GM20000 (cell line): ENCODE measurements around the gene TMEM63C.
"Not testable (repeated sequence)": the region's sequence is repeated elsewhere in the genome, so short reads cannot be mapped to it uniquely, and the experiment has no call there.

Experiments
- DNase-seq: peaks from one replicate; pipeline ENCODE4 v3.0.0; 2012; ENCODE audit warnings: low spot score
- TF ChIP-seq, protein P1 (sequence below): IDR thresholded peaks from 2 replicates; pipeline ENCODE4 v1.5.1; 2012; ENCODE audit warnings: mild to moderate bottlenecking, control low read depth; ENCODE audit errors: extremely low read depth, missing control alignments

The TMEM63C gene

DNA sequence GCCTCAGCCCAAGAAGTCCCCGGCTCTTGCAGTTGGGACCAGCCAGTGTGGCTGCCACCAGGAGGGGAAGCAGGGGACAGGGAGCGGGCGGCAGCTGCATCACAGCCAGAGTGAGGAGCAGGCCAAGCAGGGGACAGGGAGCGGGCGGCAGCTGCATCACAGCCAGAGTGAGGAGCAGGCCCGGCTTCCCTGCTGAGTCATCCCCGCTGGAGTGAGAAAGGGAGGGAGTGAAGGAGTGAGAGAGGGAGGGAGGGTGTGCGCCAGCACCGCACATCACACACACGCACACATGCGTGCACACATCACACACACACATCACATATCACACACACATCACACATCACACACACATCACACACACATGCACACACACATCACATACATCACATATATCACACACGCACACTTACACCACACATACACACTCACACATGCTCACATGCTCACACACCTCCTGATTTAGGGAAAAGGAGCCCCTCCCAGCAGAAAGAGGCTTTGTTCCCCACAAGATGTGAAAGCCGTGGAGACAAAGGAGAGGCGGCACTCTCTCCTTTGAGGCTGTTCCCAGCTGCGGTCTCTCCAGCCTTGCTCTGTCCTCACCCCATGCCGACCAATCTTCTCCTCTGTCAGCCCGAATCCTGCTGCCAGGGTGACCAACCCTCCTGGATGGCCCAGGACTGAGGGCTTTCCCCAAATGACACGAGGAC lies 23.3 kb upstream of the TMEM63C start:
- no peak for DNase-seq
- TF ChIP-seq, protein P1, sequence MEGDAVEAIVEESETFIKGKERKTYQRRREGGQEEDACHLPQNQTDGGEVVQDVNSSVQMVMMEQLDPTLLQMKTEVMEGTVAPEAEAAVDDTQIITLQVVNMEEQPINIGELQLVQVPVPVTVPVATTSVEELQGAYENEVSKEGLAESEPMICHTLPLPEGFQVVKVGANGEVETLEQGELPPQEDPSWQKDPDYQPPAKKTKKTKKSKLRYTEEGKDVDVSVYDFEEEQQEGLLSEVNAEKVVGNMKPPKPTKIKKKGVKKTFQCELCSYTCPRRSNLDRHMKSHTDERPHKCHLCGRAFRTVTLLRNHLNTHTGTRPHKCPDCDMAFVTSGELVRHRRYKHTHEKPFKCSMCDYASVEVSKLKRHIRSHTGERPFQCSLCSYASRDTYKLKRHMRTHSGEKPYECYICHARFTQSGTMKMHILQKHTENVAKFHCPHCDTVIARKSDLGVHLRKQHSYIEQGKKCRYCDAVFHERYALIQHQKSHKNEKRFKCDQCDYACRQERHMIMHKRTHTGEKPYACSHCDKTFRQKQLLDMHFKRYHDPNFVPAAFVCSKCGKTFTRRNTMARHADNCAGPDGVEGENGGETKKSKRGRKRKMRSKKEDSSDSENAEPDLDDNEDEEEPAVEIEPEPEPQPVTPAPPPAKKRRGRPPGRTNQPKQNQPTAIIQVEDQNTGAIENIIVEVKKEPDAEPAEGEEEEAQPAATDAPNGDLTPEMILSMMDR = no peak

DNA sequence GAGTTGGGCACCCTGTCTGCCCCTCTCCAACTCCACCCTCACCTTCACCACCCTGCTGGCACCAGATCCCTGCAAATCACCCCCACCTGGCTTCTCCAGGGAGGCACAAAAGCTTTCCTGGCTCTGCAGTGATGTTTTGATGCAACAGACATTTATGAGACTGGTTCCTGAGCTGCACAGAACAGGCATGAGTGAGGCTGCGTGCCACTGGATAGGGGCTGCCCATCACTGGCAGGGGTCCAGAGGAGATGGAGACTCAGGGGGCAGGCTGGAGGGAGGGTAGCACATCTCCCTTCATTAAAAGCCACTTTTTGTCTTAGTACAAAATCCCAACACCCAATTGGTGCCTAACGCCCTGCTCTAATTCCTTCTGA lies 22.7 kb upstream of the TMEM63C start:
- TF ChIP-seq, protein P1 = no peak
- DNase-seq = no peak

DNA sequence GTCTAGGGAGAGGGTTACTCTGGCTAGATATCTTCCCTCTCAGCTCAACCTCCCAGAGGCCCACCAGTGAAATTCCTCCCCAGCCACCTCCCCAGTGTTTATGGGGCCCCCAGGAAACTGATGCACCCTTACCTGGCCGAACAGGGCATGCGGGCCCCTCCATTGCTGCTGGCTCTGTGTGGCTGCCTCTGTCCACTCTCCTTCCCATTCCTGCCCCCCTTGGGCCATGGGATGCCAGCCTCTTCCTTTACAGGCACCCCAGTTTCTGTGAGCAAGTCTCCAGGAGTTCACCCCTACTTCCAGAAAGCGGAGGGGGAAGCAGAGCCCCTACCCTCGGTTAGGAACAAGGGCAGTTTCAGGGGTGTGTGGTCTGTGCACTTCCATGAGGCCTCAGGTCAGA lies 20.6 kb upstream of the TMEM63C start:
- TF ChIP-seq, protein P1 = no peak
- DNase-seq = no peak

DNA sequence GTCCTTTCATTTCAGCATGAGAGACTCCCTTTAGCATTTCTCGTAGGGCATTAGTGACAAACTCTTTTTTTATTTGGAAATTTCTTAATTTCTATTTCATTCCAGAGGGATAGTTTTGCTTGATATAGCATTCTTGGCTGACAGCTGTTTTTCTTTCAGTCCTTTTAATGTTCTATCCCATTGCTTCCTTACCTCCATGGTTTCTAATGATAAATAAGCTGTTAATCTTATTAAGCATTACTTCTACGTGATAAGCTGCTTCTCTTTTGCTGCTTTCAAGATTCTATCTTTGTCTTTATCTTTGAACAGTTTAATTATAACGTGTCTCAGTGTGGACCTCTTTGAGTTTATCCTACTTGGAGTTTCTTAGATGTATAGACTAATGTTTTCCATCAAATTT lies 11.6 kb upstream of the TMEM63C start:
- no peak for DNase-seq
- TF ChIP-seq, protein P1 = no peak

DNA sequence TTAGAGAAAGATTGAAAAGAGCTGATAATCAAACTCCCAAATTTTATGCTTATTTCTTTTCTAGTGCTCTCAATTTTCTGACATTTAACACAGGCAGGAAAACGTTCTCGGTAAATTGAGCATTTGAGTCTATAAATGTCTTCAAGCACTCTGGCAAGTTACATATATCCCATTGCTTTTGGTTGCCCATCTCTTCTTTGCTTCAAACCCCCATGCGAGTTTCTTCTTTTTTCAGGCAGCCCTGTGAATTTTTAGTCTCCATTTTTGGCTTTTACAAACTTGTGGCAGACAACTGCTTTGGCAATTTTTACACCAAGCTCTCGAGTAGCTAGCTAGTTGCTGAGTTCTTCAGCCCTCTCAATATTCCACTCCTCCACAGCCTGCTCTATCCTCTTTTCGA lies 8.7 kb upstream of the TMEM63C start:
- no peak for DNase-seq
- TF ChIP-seq, protein P1 = no peak

DNA sequence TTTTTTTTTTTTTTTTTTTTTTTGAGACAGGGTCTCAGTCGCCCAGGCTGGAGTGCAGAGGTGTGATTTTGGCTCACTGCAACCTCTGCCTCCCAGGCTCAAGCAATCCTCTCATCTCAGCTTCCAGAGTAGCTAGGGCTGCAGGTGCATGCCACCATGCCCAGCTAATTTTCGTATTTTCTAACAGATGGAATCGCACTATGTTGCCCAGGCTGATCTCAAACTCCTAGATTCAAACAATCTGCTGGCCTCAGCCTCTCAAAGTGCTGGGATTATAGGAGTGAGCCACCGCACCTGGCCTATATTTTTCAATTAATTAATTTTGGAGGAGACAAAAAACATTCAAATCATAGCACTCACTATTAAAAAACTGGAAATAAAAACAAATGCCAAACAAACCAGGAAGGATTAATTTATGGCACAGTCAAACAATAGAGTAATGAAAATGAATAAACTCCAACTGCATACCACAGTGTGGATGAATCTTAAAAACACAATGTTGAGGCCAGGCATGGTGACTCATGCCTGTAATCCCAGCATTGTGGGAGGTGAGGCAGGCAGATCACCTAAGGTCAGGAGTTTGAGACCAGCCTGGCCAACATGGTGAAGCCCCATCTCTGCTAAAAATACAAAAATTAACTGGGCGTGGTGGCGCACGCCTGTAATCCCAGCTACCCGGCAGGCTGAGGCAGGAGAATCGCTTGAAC lies 7.5 kb upstream of the TMEM63C start:
- DNase-seq = not testable (repeated sequence)

DNA sequence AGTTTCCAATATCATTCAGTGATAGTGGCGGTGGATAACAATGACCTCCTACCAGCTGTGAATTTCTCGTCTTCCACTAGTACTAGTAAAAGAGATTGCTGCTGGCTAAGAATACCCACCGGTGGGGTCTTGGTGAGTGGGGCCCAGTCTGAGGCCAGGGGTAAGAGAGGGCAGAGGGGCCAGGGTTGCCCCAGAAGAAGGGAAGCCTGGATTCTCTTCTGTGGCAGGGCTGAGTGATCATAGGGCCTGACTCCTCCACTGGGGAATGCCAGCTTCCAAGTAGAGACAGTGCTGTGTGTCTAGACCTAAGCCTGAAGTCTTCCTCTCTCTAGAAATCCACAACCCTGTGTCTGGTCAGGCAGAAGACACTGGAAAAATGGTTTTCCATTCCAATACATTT lies 5.8 kb upstream of the TMEM63C start:
- TF ChIP-seq, protein P1 = no peak
- DNase-seq = no peak

DNA sequence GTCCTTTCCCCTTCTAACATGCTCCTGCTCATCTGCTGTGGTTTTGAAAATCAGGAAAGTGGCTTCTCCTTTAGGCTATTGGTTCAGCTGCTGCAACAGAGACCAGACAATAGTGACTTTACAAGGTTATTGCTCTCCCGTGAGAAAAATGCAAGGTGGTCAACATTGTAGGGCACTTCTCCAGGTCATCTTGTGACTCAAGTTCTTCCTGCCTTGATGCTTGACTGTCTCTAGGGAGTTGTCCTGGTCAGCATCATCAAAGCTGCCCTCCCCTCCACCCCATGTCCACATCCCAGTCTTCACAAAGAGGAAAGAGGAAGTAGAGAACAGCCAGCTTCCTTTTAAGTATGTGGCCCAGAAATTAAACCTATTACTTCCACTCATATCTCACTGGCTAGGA lies 3.9 kb upstream of the TMEM63C start:
- TF ChIP-seq, protein P1 = no peak
- DNase-seq = no peak
